CD4-positive, alpha-beta T cell (primary cell): ENCODE data around the gene IGLL1. TPM values are rescaled to one million over a fixed set of nuclear protein-coding genes. Genes with fewer than 3 reads are reported as not detected.

Source experiments
- ATAC-seq: fragments of 200-7000 bp; cut with Tn5 transposase; one replicate; pipeline ENCODE4 v1.10.0; 2022; ENCODE audit warnings: mild to moderate bottlenecking; ENCODE audit not compliant: poor library complexity
- CTCF ChIA-PET: fragments of 350-600 bp; sonication (Branson Sonifier 250); formaldehyde crosslinking; loops from one replicate; lab custom pipeline; 2021; ENCODE audit warnings: antibody characterized with exemption, inconsistent platforms; lab: Charles Lee
- POLR2A ChIA-PET: fragments of 350-600 bp; sonication (Branson Sonifier 250); formaldehyde crosslinking; loops from one replicate; lab custom pipeline; 2021; ENCODE audit warnings: antibody characterized with exemption, inconsistent platforms; lab: Charles Lee
- DNase-seq, 14 experiments: peaks; one replicate each; pipeline ENCODE4 v3.0.0-alpha.2; 2013 to 2020; ENCODE audit warnings: mixed read lengths in 2 of 14
- H3K27ac ChIP-seq, 2 donors: one replicate each; pipeline versions ENCODE4 v1.5.1 to v1.7.0; 2013; ENCODE audit warnings: low read length in 2 of 2, low read depth in 1 of 2, mild to moderate bottlenecking in 1 of 2
- H3K27me3 ChIP-seq, 2 experiments: 1 replicate in 1 of 2; 2 replicates in 1 of 2; pipeline versions ENCODE4 v1.6.1 to v1.7.0; 2013; ENCODE audit warnings: low read length in 2 of 2, control low read depth in 1 of 2, mild to moderate bottlenecking in 1 of 2, moderate library complexity in 1 of 2; ENCODE audit not compliant: insufficient read depth in 2 of 2, control insufficient read depth in 1 of 2
- H3K36me3 ChIP-seq: one replicate; pipeline ENCODE4 v1.6.1; 2013; ENCODE audit warnings: low read length, control low read depth; ENCODE audit not compliant: insufficient read depth
- H3K4me1 ChIP-seq: one replicate; pipeline ENCODE4 v1.6.1; 2013; ENCODE audit warnings: low read length, control low read depth; ENCODE audit not compliant: insufficient read depth
- H3K4me3 ChIP-seq: one replicate; pipeline ENCODE4 v1.5.1; 2013; ENCODE audit warnings: mild to moderate bottlenecking, low read length, moderate library complexity
- H3K9me3 ChIP-seq, 2 experiments: 1 replicate in 1 of 2; 2 replicates in 1 of 2; pipeline versions ENCODE4 v1.6.1 to v1.7.0; 2013; ENCODE audit warnings: low read length in 2 of 2, mild to moderate bottlenecking in 2 of 2, control low read depth in 1 of 2, moderate library complexity in 1 of 2; ENCODE audit not compliant: control insufficient read depth in 1 of 2, insufficient read depth in 1 of 2
- H3K27ac Mint-ChIP-seq: one replicate; pipeline ENCODE4 v1.8.0; 2020; ENCODE audit warnings: mixed read lengths
- H3K27me3 Mint-ChIP-seq: one replicate; pipeline ENCODE4 v1.8.0; 2021; ENCODE audit warnings: mixed read lengths
- H3K36me3 Mint-ChIP-seq: one replicate; pipeline ENCODE4 v1.8.0; 2021; ENCODE audit warnings: low read depth, mixed read lengths
- H3K4me1 Mint-ChIP-seq: one replicate; pipeline ENCODE4 v1.8.0; 2021; ENCODE audit warnings: low read depth, mixed read lengths
- H3K4me3 Mint-ChIP-seq: one replicate; pipeline ENCODE4 v1.8.0; 2020; ENCODE audit warnings: mild to moderate bottlenecking, mixed read lengths
- H3K9me3 Mint-ChIP-seq: one replicate; pipeline ENCODE4 v1.8.0; 2020; ENCODE audit warnings: mixed read lengths
- intact Hi-C, 2 experiments: fragments of 100-400 bp; cut with DNase I in 1 of 2; cut with micrococcal nuclease in 1 of 2; formaldehyde crosslinking; loops; one replicate each; pipeline versions ENCODE4 v1.15.1 to v1.9.0; 2023 to 2025; cut with DNase I, micrococcal nuclease
- total RNA-seq, 174 experiments: library from RNA in 2 of 174; stranded (reverse) in 2 of 174; gene quantifications; one replicate each; pipeline ENCODE4 v1.2.3 and lab custom pipeline; 2021 to 2026
- TF ChIP-seq, protein P1 (sequence below): fragments of 200-600 bp; IDR thresholded peaks from one replicate; pipeline ENCODE4 v1.8.0; 2022; ENCODE audit warnings: antibody characterized with exemption, mild to moderate bottlenecking

IGLL1 gene
- total RNA-seq, 2 experiments from 2014 or later, result not detected

DNA sequence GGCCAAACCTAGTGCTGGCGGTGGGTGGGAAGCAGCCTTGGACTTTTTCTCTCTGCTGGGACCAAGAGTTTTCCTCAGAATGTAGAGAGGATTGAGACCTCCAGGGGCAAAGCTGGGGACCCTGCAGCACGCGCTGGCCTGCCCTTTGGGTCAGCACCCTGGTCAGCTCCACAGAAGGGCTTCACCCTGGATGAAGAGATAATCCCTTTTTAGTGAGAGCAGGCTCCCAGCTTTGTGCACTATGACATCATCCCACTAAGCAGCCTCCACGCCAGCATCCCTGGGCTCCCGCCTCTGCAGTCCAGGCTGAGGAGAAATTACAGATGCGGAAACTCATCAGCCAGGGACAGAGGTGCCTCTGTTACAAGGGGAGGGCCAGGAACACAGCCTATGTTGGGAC, 28.5 kb upstream of the IGLL1 start:
- Mint-ChIP-seq H3K36me3 (peaks cover 7% of the 10 kb centered on the region), H3K4me1 (no peaks in the 10 kb centered on the region), H3K27ac (no peak overlapping the region), H3K27me3 (no peaks in the 10 kb centered on the region), H3K4me3 (no peak overlapping the region), H3K9me3 (no peaks in the 10 kb centered on the region)
- ATAC-seq, result no peak
- H3K36me3 ChIP-seq, result no peaks in the 10 kb centered on the region
- intact Hi-C loops, result no loop called here
- H3K4me1 ChIP-seq, result no peaks in the 10 kb centered on the region
- ChIA-PET CTCF (no interaction called here), POLR2A (no interaction called here)
- no peak overlapping the region for H3K4me3 ChIP-seq
- H3K9me3 ChIP-seq, result no peaks in the 10 kb centered on the region
- TF ChIP-seq, protein P1, sequence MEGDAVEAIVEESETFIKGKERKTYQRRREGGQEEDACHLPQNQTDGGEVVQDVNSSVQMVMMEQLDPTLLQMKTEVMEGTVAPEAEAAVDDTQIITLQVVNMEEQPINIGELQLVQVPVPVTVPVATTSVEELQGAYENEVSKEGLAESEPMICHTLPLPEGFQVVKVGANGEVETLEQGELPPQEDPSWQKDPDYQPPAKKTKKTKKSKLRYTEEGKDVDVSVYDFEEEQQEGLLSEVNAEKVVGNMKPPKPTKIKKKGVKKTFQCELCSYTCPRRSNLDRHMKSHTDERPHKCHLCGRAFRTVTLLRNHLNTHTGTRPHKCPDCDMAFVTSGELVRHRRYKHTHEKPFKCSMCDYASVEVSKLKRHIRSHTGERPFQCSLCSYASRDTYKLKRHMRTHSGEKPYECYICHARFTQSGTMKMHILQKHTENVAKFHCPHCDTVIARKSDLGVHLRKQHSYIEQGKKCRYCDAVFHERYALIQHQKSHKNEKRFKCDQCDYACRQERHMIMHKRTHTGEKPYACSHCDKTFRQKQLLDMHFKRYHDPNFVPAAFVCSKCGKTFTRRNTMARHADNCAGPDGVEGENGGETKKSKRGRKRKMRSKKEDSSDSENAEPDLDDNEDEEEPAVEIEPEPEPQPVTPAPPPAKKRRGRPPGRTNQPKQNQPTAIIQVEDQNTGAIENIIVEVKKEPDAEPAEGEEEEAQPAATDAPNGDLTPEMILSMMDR, result no peak
- no peak overlapping the region for H3K27ac ChIP-seq
- DNase-seq, result no peak
- H3K27me3 ChIP-seq, result no peaks in the 10 kb centered on the region

- Histone ChIP-seq H3K4me3 (no peak overlapping the region), H3K27me3 (no peaks in the 10 kb centered on the region), H3K27ac (no peak overlapping the region), H3K36me3 (no peaks in the 10 kb centered on the region), H3K4me1 (no peaks in the 10 kb centered on the region), H3K9me3 (no peaks in the 10 kb centered on the region)
- DNase-seq (no peak), ATAC-seq (no peak)
- ChIA-PET CTCF (no interaction called here), POLR2A (no interaction called here)
- no peak overlapping the region for H3K27ac Mint-ChIP-seq
- no peaks in the 10 kb centered on the region for H3K27me3 Mint-ChIP-seq
- H3K4me1 Mint-ChIP-seq, result no peaks in the 10 kb centered on the region
- intact Hi-C loops, result no loop called here
- no peaks in the 10 kb centered on the region for H3K9me3 Mint-ChIP-seq
- no peak overlapping the region for H3K4me3 Mint-ChIP-seq
- TF ChIP-seq, protein P1, result no peak
- no peaks in the 10 kb centered on the region for H3K36me3 Mint-ChIP-seq
Measured at GRCh38 chr22:23606204-23607131, 26.4 kb upstream of the IGLL1 start.

- H3K4me3 Mint-ChIP-seq, result no peak overlapping the region
- intact Hi-C loops, result no loop called here
- H3K9me3 Mint-ChIP-seq, result no peaks in the 10 kb centered on the region
- H3K27ac Mint-ChIP-seq, result no peak overlapping the region
- no peak overlapping the region for H3K4me3 ChIP-seq
- CTCF ChIA-PET, result no interaction called here
- H3K4me1 ChIP-seq, result no peaks in the 10 kb centered on the region
- TF ChIP-seq, protein P1, result no peak
- ATAC-seq, result no peak
- no peaks in the 10 kb centered on the region for H3K27me3 ChIP-seq
- no peaks in the 10 kb centered on the region for H3K27me3 Mint-ChIP-seq
- DNase-seq, result no peak
- no peaks in the 10 kb centered on the region for H3K36me3 ChIP-seq
- no peaks in the 10 kb centered on the region for H3K4me1 Mint-ChIP-seq
- H3K9me3 ChIP-seq, result no peaks in the 10 kb centered on the region
- POLR2A ChIA-PET, result no interaction called here
- no peaks in the 10 kb centered on the region for H3K36me3 Mint-ChIP-seq
- no peak overlapping the region for H3K27ac ChIP-seq
Measured at GRCh38 chr22:23604939-23605712, 25.0 kb upstream of the IGLL1 start.
